GM18511 (cell line): ENCODE measurements around the gene NUP98.

Experiments used
- ATAC-seq: cut with Tn5 transposase; IDR thresholded peaks from one replicate; pipeline ENCODE4 v1.9.1; 2021; ENCODE audit warnings: mild to moderate bottlenecking, moderate library complexity; ENCODE audit not compliant: unreplicated experiment

Gene NUP98

DNA sequence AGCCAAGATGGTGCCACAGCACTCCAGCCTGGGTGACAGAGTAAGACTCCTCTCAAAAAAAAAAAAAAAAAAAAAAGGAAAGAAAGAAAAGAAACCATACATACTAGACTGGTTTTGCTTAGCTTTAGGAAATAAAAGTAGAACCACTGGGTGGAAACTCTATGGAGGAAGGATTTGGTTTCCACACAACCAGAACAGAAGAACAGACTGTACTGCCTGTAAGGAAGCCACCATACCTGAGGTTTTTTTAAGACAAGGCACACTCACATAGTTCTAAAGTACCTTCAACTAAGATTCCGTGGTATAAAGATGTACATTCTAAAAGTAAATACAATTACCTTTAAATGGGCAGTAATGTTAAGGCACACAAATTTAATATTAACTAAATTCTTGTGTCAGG, 58.6 kb downstream of the NUP98 start:
- no peak for ATAC-seq

DNA sequence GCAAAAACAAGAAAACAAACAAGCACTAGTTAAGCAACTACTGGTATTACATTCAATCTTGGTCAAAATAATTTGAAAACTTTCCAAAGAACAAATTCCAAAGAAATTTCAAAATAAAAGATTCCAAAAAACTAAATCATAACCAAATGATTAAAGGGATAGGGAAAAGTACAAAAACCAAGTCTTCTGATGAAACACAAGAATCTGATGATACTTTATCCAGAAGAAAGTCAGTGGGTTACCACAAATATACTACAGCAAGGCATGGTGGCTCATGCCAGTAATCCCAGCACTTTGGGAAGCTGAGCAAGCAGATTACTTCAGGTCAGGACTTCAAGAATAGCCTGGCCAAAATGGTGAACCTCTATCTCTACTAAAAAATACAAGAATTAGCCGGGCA, 59.1 kb downstream of the NUP98 start:
- ATAC-seq, result no peak

DNA sequence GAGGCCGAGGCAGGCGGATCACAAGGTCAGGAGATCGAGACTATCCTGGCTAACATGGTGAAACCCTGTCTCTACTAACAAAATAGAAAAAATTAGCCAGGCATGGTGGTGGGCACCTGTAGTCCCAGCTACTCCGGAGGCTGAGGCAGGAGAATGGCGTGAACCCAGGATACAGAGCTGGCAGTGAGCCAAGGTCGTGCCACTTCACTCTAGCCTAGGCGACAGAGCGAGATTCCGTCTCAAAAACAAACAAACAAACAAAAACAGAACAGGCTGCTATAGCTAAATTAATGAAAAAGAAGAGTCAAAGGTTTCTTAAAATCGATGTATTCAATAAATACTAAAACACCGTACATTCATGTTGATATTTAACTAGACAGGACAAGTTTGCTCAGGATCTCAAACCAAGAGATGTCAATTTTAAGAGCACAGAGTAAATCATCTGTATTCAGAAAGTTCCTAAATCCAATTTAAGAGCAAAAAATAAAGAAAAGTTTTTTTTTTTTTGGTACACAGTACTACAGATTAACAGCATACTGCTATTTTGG, 59.9 kb downstream of the NUP98 start:
- no peak for ATAC-seq

DNA sequence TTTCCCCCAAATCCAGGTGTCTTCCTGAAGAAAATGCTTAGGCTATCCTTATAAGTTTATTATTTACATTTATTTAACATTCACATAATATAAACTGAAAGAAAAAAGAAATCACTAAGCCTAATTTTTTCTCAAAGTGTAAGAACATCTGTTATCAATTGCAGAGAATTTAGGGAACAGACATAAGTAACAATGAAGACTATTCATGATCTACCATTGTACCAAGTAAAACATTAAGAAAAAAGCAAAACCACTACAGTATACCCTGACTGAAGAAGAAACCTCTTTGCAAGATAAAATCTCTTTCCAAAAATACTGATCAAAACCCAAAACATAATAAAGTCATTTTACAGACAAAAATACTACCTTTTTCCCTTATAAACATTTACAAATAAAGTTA, 60.5 kb downstream of the NUP98 start:
- no peak for ATAC-seq

DNA sequence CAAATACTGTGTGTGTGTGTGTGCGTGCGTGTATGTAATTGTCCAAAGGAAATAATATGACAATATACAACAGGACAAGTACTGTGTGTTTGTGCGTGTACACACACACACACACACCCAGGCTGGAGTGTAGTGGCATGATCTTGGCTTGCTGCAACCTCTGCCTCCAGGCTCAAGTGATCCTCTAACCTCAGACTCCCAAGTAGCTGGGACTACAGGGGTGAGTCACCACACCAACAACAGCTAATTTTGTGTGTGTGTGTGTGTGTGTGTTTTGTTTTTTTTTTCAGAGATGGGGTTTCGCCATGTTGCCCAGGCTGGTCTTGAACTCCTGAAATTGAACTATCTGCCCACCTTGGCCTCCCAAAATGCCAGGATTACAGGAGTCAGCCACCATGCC, 61.5 kb downstream of the NUP98 start:
- ATAC-seq, result no peak

DNA sequence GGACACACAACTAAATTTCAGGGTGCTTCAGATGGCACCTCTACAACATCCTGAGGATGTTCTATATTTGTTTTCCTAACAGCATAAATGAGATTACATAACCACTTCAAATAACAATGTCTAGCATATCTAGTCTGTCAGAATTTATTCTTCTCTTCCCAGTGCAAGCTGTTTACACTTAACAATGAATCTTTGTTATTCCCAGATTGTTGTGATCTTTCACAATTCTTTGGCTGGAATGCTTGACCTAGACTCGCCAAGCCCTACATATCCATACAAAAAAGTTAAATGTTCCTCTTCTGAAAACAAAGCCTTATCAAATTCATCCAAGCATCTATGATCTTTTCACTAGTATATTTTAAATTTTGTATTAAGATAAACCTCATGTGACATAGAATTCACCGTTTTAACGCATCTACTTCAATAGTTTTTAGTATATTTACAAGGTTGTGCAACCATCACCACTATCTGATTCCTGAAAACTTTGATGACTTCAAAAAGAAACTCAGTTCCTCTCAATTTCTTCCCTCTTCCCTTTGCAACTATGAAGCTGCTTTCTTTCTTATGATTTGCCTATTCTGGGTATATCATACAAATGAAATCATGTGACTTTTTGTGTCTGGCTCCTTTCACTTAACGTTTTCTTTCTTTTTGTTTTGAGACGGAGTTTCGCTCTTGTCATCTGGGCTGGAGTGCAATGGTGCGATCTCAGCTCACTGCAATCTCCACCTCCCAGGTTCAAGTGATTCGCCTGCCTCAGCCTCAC, 64.5 kb downstream of the NUP98 start:
- ATAC-seq, result no peak

DNA sequence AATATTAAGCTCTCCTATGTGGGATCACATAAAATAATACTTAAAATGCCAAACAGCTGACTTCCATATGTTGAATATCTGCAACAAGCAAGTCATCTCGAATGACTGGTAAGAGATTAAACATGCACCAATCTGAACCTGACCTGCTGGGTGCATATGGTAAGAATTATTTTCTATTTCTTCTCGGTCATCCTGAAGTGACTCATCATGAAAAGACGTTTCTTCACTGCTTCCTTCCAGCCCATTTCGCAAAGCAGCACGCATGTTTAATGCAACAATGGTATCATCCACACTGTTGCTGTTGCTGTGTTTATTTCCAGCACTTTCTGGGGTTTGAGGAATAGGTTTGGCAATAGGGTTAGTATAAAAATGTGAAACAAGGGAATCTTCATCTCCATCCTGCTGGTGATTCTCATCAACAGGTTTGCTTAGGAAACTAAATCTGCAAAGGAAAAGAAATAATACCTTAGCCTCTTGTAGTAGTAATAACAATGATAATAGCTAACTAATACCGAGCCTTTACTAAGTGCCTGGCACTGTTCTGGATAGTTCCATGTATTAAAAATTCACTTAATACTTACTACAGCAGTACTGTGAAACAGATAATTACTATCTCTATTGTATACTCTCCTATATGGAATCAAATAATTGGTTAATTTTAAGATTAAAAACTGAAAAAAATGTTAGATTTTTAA, 74.2 kb downstream of the NUP98 start:
- no peak for ATAC-seq

DNA sequence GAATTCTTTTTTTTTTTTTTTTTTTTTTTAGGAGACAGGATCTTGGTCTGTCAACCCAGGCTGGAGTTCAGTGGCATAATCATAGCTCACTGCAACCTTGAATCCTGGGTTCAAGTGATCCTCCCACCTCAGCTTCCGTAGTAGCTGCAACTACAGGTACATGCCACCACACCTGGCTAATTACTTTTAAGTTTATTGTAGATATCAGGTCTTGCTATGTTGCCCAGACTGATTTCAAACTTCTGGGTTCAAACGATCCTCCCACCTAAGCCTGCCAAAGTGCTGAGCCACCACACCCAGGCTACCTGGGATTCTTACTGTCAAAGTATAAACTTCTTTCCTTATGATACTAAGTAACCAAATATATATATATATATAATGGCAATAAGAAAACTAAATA, 75.3 kb downstream of the NUP98 start:
- no peak for ATAC-seq

DNA sequence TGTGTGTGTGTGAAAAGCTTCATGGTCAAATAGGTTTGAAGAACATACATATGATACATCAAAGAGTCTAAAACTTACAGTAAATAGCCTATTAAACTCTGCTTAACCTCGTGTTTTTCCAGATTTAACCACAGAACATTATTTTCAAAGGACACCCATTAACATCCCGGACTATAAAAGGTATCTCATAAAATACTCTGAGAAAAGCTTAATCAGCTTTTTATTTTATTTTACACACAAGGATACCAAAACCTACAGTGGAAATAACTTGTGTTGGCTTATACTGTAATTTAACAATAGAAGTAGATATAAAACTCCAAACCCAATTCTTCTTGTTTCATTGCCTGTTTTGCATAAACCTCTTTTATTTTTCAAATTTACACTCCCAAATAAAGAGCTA, 76.4 kb downstream of the NUP98 start:
- no peak for ATAC-seq

DNA sequence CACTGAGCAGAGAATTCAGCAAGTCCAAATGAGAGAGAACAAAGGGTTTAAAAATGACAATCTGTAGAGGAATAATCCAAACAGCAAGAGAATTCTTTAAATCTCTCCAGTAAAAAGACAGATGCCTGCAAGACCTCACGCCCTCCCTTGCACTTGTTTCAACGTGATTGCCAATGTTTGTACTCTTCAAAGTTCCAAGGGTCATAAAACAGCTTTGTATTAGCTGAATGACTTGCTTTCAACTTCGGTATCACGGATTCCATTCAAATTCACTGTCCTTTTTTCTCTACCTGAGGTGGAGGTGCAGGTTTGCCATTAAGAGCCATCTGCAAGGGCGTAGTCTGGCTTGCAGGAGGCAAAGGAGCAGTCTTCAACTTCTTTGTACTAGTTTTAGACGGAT, 85.1 kb downstream of the NUP98 start:
- no peak for ATAC-seq

DNA sequence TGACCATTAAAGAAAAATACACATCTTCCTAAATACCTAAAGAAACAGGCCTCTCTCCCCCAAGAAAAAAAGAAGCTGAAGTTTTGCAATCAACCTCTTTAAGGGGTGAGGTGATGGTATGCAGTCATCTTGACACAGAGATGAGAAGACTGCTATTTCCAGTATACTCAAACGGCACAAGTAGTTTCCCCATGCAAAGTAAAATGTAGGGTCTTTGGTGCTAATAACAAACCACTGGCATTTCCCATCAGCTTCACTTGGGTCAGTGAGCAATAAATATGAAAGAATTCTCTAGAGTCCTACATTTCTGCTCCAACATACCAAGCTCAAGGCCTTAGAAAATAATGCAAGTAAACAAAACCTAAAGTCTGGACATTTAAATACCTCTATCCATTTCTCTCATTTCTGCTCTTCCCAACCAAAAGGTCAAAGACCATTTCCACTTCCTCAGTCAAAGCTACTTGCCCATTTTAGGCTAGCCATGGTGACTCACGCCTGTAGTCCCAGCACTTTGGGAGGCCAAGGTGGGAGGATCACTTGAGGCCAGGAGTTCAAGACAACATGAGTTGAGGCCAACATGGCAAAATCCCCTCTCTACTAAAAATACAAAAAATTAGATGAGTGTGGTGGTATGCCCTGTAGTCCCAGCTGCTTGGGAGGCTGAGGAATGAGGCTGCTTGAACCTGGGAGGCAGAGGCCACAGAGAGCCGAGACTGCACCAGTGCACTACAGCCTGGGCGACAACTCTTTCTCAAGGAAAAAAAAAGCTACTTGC, 86.7 kb downstream of the NUP98 start:
- no peak for ATAC-seq

DNA sequence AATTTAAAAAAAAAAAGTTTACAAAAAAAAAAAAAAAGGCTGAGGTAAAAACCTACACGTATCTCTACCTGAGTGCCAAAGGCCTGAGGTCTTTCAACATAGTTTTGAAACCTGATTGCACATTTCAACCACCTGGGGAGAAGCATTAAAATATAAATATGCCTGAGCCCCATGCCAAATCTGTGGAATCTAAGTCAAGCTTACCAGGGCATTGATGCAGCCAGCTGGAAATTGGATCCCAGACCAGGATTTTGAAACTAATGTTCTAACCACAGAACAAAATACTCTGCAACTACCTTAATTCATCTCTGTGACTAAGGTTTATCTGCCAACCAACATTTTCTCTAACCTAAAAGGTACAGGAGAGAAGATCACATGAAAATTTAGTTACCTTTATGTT, 87.4 kb downstream of the NUP98 start:
- no peak for ATAC-seq

DNA sequence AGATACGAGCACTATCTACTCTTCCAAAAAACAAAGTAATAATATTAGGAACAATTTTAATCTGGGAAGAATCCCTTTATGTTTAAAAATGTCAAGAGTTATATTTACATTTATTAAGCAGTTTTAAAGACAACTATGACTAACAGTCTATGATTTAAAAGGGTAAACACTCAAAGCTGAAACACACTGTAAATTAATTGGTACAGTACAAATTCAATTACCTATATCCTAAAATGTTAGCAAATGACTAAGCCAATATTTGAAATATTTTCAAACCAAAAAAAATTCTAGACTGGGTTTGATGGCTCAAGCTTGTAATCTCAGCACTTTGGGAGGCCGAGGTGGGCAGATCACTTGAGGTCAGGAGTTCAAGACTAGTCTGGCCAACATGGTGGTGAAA, 90.2 kb downstream of the NUP98 start:
- no peak for ATAC-seq

DNA sequence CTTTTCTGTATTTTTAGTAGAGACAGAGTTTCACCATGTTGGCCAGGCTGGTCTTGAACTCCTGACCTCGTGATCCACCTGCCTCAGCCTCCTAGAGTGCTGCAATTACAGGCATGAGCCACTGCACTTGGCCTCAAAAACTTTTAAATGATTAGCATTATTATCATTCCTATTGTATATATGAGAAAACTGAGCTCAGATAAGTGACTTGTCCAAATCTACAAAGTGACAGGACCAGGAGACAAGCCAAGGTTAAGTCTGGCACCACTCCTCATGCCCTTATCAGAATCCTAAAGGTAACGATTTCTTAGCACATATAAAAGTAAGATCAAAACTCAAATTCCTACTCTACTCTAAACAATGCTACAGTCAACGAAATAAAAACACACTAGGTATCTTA, 94.0 kb downstream of the NUP98 start:
- ATAC-seq, result no peak

DNA sequence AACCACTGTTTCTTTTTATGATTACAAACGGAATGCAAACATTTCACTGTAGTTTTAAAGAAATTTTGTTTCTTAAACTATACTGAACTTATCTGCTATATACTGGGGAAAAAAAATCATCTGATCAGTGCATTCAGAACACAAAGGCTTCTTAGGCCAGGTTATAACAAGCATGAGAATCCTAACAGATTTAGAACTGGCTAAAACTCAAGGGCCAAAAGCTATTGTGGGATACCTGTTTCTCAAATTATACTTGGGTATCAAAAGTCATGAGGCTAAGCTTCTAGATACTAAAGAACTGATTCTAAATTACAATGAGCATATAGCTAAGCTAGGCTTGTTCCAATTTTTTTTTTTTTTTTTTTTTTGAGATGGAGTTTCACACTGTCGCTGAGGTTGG, 96.4 kb downstream of the NUP98 start:
- no peak for ATAC-seq

DNA sequence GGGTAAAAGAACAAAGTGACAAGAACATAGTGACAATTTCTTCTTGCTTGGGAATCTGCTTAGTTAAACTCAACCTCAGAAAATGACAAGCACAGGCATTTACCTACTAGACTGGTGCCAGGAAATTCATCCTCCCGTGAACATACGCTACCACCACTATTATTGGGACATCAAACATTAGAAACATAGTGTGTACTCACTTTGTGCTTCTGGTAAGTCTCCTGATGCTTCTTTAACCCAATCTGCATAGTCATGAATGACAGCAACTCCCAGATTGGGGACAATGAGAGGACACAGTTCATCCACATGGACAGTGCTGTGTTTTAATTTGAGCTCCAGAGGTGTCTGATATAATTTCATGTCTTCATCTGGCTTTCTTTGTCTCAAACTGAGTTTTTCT, 96.9 kb downstream of the NUP98 start:
- no peak for ATAC-seq

DNA sequence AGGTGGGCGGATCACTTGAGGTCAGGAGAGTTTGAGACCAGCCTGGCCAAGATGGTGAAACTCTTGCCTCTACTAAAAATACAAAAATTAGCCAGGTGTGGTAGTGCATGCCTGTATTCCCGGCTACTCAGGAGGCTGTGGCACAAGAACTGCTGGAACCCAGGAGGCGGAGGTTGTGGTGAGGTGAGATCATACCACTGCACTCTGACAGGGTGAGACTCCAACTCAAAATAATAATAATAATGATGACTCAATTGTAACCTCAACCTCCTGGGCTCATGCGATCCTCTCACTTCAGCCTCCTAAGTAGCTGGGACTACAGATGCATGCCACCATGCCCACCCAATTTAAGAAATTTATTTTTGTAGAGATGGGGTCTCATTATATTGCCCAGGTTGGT, 110.6 kb downstream of the NUP98 start:
- no peak for ATAC-seq

DNA sequence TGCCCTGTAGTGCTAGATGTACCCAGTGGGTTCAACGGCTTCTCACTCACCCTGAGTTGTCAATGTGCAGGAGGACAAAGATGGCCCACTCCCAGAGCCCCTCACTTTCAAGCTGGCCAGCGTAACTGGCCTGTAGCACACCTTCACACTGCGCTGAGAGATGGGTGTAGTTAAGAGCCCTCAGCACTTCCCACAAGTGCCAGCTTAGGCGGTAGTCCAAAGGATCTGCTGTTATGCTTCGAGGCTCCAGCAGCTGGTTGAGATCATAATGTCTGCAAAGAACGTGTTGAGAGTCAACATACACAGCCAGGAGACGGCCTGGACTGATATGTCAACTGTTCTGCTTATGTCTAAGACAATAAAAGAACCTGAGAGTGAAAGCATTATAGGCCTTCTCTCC, 111.4 kb downstream of the NUP98 start:
- no peak for ATAC-seq

DNA sequence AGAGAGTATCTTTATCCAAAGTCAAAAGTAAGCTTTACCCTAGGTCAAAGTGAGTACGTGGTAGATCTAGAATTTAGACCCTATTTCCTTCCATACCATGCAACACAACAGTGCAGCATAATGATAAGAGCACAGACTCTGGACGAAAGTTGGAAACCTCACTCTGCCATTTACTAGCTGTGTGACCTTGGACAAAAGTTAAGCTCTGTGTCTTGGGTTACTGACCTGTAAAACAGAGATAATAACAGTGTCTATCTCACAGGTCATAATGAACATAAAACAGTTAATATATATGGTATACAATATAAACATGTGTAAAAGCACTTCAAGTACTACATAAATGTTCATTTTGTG, 112.6 kb downstream of the NUP98 start:
- no peak for ATAC-seq

DNA sequence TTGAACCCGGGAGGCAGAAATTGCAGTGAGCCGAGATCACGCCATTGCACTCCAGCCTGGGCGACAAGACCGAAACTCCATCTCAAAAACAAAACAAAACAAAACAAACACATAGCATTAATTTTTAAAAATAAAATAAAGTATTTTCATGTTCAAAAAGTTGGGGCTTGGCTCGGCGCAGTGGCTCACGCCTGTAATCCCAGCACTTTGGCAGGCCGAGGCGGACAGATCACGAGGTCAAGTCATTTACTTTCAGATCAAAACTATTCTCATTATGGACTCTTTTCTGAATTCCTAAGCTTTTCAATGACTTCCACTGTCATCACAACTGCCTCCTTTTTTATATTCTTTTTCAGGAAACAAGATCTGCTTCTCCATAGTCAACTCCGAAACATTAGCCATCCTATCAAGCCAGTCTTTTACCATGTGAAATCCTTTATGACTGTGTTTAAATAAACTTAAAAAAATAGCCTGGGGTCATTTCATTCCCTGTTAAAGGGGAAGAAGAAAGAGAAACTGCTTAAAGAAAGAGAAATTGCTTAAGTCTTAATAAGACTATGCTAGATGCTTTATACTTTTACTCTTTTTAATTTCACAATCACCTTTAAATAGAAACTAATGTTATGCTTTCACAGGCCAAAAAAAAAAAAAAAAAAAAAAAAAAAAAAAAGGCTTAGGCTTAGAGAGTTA, 113.1 kb downstream of the NUP98 start:
- no peak for ATAC-seq

DNA sequence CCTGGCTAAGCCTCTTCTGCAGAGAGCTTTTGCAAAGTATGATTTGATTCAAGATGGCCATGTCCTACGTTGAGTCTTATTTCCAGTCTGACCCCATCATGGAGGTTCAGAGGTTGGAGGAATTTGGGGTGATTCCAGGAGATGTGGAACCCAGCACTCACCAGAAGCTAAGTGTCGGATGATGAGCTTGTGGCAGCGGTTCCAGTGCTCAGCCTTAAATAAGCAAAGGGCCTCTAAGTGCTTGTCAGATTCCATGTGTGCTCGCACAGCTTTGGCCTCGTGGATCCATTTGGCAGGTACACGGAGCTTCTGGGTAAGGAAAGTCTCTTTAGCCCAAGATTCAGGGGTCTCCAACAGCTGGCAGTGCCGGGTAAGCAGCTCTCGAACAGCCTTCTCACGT, 114.3 kb downstream of the NUP98 start:
- ATAC-seq, result no peak
